Measurements from ENCODE around the gene DEDD.
A peak's percentile ranks its signal among the peaks of the same experiment; 100 is the strongest.

DEDD gene

GRCh38 chr1:161090617-161091016 lies 41.9 kb downstream of the DEDD start:
- DNase-seq = no peak

GRCh38 chr1:161089938-161090337 lies 42.5 kb downstream of the DEDD start:
- no peak for DNase-seq

DNA sequence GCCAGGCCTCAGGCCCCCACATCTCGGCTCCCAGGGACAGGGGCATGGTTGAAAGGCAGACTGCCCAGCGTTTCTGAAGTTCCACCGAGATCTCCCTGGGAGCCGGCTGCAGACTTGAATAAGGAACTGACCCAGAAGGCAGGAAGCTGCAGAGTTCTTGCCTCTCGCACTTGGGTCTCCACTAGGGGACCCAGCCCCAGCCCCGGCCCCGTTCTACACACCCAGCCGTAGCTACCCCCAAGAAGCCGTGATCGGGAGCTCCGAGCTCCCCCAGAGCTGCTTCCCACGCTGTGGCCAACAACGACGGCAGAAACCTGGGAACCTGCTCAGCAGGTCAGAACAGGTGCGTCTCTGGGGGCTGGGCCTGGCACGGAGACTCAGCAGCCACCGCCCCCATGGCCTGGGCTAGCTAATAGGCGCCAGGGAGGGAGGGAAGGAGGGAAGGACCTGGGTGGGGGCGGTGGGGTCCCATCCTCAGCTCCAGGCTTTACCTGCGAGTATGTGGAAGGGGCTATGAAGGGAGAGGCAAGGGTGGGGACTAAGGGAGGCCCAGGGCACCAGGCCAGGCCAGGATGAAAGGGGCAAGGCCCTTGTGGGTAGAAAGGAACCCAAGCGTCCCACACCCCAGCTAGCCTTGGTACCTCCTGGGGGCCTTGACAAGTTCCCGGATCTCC lies 43.1 kb downstream of the DEDD start, which contains the start of gene NECTIN4:
Gene NECTIN4, minus strand, starts transcription at position 308 of the 674 bp plus-strand sequence. Its CDS starts 262 bp downstream, at position 46.
- DNase-seq = no peak

GRCh38 chr1:161088587-161089110 lies 43.8 kb downstream of the DEDD start:
- no peak for DNase-seq

DNA sequence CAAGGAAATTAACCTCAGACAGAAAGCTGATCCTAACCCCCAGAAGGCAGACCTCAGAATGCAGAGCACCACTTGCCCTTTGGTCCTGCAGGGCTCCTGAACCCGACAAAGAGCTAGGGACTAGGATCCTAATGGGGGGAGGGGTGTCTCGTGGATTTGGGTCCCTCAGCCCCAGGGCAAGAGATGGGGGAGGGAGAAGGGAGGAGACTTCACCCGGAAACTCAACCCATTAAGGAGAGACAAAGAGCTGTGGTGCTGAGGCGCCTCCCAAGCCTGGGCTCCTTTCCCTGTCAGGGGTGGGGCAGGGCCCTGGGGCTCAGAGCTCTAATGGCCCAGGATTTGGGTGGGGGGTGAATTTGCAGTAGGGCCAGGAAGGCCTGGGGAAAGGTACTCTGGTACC lies 46.0 kb downstream of the DEDD start:
- DNase-seq = no peak

- DNase-seq = no peak
These were observed 47.3 kb downstream of the DEDD start for GRCh38 chr1:161085165-161085564.

DNA sequence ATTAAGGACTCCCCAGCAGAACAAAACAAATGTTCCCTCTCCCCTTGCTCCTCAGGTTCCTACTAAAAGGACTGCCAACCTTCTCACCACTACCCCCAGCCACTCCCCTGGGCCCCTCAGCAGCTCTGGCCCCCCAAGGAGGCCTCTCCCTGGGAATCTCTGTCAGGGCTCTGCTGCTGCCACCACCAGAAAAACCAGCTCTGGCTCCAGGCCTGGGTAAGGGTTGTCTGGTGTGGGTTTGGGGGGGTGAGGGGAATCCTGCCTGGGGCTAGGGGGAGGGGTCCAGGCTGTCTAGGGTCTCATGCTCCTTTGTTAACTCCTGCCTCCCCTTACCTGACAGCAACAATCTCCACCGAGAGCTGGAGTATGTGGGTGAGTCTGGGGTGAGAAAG lies 47.9 kb downstream of the DEDD start:
- no peak for DNase-seq

- no peak for DNase-seq
These were observed 48.5 kb downstream of the DEDD start for GRCh38 chr1:161083748-161084596.

DNA sequence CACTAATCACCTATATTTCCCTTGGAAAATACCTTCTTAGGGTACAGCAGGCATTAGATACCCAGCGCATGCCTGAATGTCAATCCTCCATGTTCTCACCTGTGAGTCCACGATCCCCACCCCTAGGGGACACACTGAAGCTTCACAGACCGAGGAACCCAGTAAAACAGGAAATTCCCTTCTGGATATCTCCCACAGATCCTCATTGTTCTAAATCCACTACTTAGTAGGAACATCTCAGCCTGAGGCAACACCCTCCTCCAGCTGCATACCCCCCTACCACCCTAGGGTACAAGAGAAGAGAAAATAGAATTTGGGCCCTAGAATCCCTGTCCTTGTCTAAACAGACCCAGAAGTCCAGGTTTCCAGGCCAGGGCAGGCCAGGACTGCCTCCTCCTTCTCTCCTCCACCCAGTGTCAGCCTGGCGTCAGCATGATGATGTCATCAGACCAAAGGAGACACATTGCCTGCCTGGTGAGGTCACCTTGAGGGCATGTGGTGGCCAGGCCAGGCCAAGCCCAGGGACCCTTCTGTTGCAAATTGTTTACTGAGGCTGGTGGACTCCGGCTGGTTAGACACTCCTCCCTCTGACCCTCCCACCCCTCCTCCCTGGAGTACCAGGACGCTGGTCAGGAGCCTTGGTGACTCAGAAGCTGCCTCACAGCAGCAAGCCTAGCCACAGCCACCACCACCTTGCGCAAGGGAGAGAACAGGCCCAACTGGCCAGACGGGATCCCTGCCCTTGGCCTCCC lies 49.3 kb downstream of the DEDD start:
- DNase-seq = no peak

- no peak for DNase-seq
These were observed 50.0 kb downstream of the DEDD start for GRCh38 chr1:161082483-161082882.

GRCh38 chr1:161081519-161081918 lies 50.9 kb downstream of the DEDD start:
- no peak for DNase-seq

DNA sequence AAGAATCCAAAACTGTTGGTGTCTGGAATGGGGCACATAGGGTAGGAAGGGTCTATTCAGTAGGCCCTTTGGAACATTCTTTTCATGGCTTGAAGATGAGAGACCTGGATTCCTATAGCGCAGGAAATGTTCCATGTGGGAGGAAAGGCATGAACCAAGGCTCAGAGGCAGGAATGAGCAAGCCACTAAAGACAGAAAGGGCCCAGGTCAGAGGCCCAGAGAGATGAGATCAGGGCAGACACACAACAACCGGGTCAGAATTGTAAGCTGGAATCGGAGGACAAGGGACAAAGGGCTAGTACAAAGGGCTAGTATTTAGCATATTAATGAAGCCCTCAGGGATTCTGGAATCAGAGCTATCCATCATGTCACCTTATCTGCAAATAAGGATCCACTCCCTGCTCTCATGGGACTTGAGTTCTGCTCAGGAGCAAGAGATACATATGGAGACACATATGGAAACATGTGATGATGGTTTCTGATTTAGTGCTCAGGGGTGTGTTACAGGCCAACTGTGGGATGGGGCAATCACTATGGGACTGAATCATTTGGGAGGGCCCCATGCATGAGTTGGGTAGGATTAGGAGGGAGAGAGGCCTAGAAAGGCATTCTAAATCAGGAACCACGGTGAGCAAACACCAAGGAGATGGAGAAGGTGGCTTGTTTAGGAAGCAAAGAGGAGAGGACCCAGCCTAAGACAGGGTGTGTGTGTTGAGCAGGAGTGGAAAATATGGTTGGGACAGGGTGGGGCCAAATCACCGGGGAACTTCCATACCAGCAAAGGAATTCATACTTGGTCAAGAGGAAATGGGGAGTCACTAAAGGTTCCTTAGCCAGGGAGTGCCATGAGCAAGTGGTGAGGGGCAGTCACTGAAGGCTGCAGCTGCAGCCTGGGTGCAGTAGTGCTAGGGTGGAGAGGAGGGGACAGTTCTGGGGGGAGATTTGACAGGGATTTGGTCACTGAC lies 51.7 kb downstream of the DEDD start:
- no peak for DNase-seq

- no peak for DNase-seq
These were observed 52.9 kb downstream of the DEDD start for GRCh38 chr1:161079436-161080110.

DNA sequence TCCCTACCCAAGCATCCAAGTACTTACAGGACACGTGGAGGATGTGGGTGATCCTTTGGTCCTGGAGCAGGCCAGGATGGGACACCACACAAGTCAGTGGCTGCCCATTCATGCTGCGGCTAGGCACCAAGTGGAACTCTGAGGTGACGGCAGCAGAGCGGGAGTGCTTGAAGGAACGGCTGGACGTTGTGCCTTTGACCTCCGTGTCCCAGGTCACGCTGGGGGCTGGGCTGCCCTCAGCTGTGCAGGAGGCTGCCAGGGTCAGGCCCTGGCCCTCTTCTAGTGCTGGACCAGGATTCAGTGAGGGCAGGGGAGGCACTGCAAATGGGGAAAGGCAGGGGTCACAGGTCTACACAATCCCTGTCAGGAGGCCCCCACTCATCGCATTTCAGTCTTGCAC lies 55.0 kb downstream of the DEDD start:
- no peak for DNase-seq

DNA sequence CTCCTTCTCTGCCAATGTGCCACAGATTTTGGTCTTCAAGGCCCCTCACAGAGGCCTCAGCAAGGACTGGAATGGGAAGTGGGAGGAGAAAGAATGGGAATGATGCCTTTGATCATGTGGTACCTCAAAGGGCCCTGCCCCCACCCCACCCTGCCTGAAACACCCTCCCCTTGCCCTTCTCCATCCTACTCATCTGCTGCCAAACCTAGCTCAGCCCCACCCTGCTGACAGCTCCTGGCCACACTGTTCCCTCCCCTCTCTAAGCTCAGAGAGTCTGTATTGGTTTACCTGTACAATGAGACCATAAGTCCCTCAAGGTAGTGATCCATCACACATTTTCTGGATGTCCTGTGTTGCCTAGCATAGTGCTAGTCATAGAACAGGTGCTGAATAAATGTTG lies 56.1 kb downstream of the DEDD start:
- DNase-seq = no peak

- no peak for DNase-seq
These were observed 57.6 kb downstream of the DEDD start for GRCh38 chr1:161074676-161075368.

DNA sequence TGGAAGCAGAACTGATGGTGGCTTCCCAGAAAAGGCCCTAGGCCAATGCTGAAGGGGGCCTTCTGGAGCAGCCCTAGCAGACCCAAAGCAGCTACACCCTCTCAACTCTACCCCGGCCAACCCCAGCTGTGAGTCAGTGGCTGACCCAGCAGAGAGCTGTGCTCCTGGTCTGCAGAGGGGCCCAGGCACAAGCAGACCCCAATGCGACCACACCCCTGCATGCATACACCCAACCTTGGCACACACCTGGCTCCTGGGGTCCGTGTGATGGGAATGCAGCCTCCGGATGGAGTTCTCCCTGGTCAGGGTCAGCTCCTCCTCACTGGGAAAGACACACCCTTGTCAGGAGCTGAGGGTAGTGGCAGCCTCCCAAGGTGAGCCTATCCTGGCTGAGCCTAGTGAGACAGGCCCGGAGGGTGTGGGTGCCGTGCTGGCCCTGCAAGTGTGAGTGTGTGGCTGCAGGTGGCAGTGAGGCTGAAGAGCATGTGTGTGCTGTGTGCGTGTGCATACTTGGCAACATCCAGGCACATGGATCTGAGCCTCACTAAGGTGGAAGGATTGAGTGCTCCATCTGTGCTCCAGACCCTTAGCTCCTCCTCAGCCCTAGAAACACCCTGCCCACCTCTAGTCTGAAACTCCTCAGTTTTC lies 58.9 kb downstream of the DEDD start:
- DNase-seq = no peak

GRCh38 chr1:161072751-161073449 lies 59.6 kb downstream of the DEDD start:
- no peak for DNase-seq

GRCh38 chr1:161071886-161072371 lies 60.5 kb downstream of the DEDD start:
- peak; percentile 7 for DNase-seq

All from NCI-H774 (cell line).